ENCODE measurements around the gene MED4. TPM values are rescaled to one million over a fixed set of nuclear protein-coding genes. Genes with fewer than 3 reads are reported as not detected.

MED4 gene
- total RNA-seq, 4 donors from 2014 or later = 33.1 to 49.6 (median 37.7) TPM

- peak within 1 kb of the TSS; percentile 43 for H3K4me3 ChIP-seq (ENCODE audit: low read depth, poor library complexity, severe bottlenecking)
- no peak for TF ChIP-seq POLR2A (IDR thresholded peaks at IDR 0.05)
- TF ChIP-seq, protein P1, sequence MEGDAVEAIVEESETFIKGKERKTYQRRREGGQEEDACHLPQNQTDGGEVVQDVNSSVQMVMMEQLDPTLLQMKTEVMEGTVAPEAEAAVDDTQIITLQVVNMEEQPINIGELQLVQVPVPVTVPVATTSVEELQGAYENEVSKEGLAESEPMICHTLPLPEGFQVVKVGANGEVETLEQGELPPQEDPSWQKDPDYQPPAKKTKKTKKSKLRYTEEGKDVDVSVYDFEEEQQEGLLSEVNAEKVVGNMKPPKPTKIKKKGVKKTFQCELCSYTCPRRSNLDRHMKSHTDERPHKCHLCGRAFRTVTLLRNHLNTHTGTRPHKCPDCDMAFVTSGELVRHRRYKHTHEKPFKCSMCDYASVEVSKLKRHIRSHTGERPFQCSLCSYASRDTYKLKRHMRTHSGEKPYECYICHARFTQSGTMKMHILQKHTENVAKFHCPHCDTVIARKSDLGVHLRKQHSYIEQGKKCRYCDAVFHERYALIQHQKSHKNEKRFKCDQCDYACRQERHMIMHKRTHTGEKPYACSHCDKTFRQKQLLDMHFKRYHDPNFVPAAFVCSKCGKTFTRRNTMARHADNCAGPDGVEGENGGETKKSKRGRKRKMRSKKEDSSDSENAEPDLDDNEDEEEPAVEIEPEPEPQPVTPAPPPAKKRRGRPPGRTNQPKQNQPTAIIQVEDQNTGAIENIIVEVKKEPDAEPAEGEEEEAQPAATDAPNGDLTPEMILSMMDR (IDR thresholded peaks at IDR 0.05) = peak in 1 of 3 donors; percentile 98
- WGBS, 2 donors = 0 to 1% methylated on average over 39 to 53 of the region's 82 CpGs
- peak; percentile 89 to 98 for DNase-seq (ENCODE audit: low spot score in 2 of 2)
- intact Hi-C loops (cut with DNase I; ENCODE audit: low total_unique reads) = loop anchor here (10.0 kb wide), 1 partner anchor 1243 kb away; the partner anchor contains the start of gene ESD
Observed at GRCh38 chr13:48037346-48038173, 57.3 kb downstream of the MED4 start, which contains the start of gene NUDT15. NUDT15 (plus strand) TSS chr13:48037726; CDS start chr13:48037747, 21 bp downstream.

GRCh38 chr13:48029859-48030258 lies 65.0 kb downstream of the MED4 start:
- intact Hi-C loops (cut with DNase I; ENCODE audit: low total_unique reads) = loop anchor here (10.0 kb wide), 1 partner anchor 1235 kb away; the partner anchor contains the start of gene ESD
- TF ChIP-seq, protein P1 (IDR thresholded peaks at IDR 0.05) = no peak
- no peak for TF ChIP-seq POLR2A (IDR thresholded peaks at IDR 0.05)
- 46 to 90% methylated on average over 2 of the region's 2 CpGs for WGBS, 2 donors

DNA sequence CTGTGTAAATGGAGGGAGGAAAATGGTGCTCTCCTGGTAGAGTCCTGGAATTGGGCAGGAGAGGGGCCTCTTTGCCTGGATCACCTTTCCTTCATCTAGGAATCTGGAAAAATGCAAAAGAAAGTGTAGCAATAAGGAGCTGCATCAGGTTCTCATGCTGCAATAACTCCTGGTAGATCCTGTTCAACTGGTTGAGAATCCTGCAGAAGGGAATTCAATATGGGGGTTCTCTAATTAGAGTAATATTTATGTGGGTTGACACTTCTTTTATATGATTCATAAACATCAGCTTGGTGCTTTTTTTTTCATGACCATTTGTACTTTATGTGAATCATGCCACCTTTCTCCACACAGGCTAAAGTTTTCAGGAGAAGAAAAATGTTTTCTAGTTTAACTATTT lies 66.8 kb downstream of the MED4 start:
- H3K4me3 ChIP-seq (ENCODE audit: low read depth, poor library complexity, severe bottlenecking) = no peak overlapping the region
- no peak for TF ChIP-seq POLR2A (IDR thresholded peaks at IDR 0.05)
- TF ChIP-seq, protein P1 (IDR thresholded peaks at IDR 0.05) = no peak
- intact Hi-C loops (cut with DNase I; ENCODE audit: low total_unique reads) = no loop called here
- no peak for DNase-seq (ENCODE audit: low spot score in 2 of 2)

More at GRCh38 chr13:48029859-48030258, 65.0 kb downstream of the MED4 start:
- H3K4me3 ChIP-seq (ENCODE audit: low read depth, poor library complexity, severe bottlenecking) = no peak overlapping the region
- no peak for DNase-seq (ENCODE audit: low spot score in 2 of 2)

Other genes starting within 250 kb of the MED4 start
- 10 to 100 TPM; 27.4 to 39.3 (median 35.4) TPM for gene SUCLA2, start 93.8 kb downstream of the MED4 start, total RNA-seq
- gene NUDT15, start 57.4 kb downstream of the MED4 start, total RNA-seq = 10 to 100 TPM in 2 of 4 donors, 1 to 10 TPM in 2; 6.8 to 13.3 (median 10.5) TPM
- gene ITM2B, start 138.1 kb upstream of the MED4 start, total RNA-seq = 100 to 1,000 TPM; 749 to 856 (median 792) TPM
- gene RB1, start 208.6 kb upstream of the MED4 start, total RNA-seq = 10 to 100 TPM; 15.8 to 20.0 (median 16.4) TPM